ENCODE results near the gene TNPO2.
"Not testable (repeated sequence)": the region's sequence is repeated elsewhere in the genome, so short reads cannot be mapped to it uniquely, and the experiment has no call there.

TNPO2 gene

GRCh38 chr19:12705169-12705568 lies 18.6 kb downstream of the TNPO2 start:
- DNase-seq = no peak

DNA sequence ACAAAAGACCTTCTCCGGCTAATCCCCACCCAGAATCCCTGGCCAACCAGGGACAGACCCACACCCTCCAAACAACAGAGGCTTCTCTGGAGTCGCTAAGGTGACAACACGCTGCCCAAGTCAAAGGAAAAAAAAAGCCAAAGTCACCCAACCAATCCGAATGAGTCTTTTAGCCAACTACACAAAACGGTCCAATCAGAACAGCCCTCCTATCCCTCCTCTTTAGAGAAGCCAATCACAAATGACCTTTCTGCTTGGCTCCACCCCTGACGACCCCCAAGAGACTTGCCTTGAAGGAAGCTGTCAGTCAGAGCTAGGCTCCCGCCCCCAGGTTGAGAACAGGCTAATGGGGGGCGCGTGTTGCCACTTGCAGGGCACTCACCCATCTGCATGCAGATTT lies 20.7 kb downstream of the TNPO2 start:
- DNase-seq = no peak

- no peak for DNase-seq
Observed at GRCh38 chr19:12701596-12702282, 22.0 kb downstream of the TNPO2 start.

DNA sequence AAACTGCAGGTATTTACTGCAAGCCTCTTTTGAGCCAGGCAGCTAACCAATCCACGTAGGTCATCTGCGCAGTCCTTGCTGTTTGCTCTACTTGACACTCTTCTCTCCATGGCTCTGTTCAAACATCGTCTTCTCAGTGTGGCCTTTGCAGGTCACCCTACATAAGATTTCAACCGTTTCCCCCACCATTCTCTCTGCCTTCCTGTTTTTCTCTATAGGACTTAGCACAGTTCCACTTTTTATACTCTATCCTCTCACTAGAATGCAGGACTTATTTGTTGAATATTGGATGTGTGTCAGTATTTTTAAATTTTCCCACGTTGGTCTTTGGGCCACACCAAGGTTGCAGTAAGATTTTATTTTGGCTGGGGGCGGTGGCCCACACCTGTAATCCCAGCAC lies 25.6 kb downstream of the TNPO2 start:
- no peak for DNase-seq

- not testable (repeated sequence) for DNase-seq
Observed at GRCh38 chr19:12697425-12697824, 26.3 kb downstream of the TNPO2 start.

GRCh38 chr19:12696366-12697335 lies 27.1 kb downstream of the TNPO2 start, which contains the start of gene FBXW9:
Gene FBXW9 (minus strand): TSS chr19:12696631. CDS start chr19:12696581, 50 bp downstream.
- DNase-seq = peak; percentile 34

GRCh38 chr19:12695997-12696365 lies 27.8 kb downstream of the TNPO2 start:
- DNase-seq = no peak

DNA sequence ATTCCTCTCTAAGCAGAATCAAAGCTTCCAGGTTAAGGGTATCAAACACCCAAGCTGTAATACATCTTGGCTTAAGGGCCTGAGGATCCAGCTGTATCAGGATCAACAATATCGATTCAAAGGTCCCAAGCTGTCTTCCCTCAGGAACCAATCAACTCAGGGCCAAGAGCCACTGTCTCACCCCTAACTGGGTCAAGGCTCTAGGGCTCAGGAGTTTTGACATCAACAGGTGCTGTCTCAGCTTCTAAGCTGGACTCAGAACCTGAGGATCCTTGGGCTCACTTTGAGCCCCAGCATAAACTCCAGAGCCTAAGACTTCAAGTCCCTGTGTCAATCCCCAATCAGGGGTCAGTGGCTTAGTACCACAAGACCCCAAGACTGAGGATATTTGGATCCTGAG lies 28.2 kb downstream of the TNPO2 start:
- DNase-seq = no peak

DNA sequence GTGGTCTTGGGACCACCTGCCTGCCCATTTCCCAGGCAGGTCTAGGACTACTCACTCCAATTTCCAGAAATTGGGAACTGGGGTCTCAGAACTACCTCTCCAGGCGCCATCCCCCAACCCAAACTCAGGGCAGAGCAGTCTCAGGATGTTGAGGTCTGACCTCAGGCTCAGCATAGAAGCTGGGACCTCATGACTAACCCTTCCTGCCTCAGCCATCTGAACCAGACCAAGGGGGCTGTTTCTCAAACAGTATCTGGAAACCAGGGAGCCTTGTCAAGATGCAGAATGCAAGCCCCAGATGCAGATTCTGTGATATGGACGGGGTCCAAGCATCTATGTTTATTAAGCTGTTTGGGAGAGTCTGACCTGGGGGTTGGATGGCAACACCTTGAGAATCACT lies 28.6 kb downstream of the TNPO2 start:
- no peak for DNase-seq

DNA sequence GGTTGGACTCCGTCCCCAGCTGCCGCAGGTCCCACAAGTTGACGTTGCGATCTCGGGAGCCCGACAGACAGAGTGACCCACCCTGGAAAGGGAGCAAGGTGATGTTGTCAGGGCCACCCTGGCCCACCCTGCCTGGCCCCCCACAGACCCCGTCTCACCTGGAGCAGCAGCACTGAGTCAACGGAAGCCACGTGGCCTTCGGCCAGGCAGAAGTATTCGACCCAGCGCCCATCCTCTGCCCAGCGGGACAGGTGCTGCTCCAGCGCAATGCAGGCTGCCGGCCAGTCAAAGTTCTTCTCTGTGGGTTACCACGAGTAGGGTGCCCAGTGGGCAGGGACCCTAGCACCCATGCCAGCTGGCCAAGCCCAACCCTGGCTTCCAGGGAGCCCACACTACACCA lies 29.1 kb downstream of the TNPO2 start:
- no peak for DNase-seq

DNA sequence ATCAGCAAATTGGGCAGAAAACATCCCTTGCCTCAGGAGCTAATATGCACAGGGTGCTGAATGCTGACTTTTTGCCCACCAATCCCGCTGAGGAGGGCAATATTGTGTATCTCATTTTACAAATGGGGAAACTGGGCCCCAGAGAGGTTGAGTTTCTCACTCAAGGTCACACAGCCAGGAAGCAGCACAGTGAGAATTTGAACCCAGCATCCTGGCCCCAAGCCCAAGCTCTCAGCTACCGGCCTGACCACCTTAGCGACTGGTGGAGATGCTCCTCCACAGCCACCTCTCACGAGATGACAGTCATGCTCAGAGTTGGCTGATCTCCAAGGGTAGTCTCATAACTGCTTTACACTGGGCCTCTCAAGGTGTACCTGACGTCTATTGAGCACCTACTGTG lies 30.8 kb downstream of the TNPO2 start:
- no peak for DNase-seq

DNA sequence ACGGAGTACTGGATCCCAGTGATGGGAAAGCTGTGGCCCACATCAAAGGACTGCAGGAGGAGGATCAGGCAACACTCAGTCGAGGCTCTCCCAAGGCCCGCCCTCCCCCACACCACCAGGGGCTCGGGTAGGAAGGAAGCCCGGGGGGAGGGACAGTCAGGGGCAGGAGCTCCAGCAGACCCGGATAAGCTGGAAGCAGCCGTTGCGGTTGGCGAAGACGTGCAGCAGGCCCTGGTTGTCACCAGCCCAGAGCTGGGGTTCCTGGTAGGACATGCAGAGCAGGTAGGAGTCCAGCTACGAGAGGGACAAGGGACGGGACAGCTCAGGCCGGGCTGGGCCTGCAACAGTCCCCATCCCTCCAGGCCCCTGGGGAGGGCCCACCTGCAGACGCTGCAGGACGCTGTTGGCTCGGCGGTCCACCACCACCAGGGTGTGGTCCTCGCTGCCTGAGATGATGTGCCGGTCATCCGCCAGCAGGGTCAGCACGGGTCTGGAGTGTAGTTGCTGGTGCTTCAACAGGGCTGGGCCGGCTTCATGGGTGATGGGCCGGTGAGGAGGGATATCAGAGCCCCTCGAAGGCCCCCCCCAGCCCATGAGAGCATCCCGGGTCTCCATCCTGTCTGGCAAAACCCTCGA lies 34.0 kb downstream of the TNPO2 start:
- DNase-seq = no peak

DNA sequence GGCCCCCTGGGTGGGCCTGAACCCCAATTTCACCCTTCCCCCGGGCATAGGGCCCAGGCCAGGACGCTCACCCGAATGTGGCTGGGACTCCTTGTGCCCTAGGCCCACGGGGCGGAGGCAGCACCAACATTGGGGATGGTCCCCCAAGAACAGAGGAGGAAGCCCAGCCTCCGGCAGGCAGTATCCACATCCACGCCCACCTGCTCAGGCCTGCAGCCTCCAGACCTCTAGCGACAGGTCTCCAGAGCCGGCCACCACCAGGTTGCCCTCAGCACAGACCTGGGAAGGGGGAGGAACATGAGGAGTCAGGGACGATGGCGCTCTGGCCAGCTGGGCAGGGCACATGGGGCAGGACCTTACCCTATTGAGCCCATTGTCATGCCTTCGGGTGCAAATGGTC lies 34.7 kb downstream of the TNPO2 start:
- DNase-seq = no peak

- DNase-seq = no peak
Observed at GRCh38 chr19:12687496-12688196, 36.1 kb downstream of the TNPO2 start, which contains the start of gene GNG14. Gene GNG14 (plus strand): TSS chr19:12687998. CDS start chr19:12688049, 51 bp downstream.

- DNase-seq = no peak
Observed at GRCh38 chr19:12685831-12686230, 37.9 kb downstream of the TNPO2 start.

DNA sequence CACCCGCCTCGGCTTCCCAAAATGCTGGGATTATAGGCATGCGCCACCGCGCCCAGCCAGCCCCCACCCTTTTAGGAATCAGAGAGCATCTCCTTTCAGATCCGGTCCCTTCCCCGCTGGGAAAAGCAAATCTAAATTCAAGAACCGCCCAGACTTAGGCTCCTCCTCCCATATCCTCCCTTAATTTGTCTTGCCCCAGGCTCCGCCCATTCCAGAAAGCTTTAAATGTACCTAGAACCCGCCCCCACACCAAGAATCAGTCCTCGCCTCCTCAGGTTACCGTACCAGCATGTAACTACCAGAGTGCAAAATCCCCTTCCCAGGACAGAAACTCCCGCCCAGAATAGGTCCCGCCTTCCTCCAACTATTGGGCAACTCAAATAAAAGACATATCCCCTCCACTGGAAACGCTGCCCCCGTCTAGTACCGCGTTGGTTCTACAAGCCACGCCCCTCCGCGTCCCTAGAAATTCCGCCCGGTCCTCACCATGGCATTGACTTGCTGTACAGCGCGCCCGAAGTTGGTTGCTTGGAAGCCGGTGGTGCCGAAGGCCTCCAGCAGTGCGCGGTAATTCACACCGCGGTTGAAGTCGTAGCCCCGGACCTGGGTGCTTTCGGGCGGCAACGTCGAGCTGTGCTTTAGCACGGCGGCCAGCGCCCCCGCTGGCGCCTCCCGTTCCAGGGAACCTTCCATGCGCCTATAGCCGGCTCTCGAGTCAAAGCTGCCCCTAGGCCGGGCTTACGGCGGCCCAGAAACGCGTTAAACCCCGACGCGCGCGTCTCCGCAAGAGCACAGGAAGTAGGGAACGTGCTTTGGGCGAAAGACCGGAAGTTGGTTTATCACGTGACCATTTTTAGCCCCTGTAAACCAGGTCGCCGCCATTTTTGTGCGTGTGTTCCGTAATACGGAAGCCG lies 42.4 kb downstream of the TNPO2 start, which contains the start of gene DHPS:
DHPS (minus strand) TSS at position 807 of the 914 bp plus-strand sequence; CDS start at position 693, 114 bp downstream.
- DNase-seq = no peak

DNA sequence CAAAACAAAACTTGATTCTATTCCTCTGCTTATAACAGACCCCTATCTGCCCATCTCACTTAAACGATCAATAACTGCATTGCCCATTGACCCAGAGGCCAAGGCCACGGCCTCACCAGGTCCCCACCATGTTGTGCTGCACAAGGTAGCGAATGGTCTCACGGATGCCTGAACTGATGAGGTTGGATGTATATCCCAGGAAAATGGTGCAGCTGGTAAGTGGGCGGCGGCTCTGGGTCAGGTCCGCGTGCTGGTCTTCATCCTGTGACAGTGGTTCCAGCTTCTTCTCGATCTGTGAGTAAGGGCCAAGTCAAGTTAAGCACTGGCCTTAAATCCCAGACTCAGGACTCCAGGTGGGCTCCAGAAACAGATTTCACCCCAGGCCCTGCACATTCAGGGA lies 43.7 kb downstream of the TNPO2 start:
- DNase-seq = no peak

DNA sequence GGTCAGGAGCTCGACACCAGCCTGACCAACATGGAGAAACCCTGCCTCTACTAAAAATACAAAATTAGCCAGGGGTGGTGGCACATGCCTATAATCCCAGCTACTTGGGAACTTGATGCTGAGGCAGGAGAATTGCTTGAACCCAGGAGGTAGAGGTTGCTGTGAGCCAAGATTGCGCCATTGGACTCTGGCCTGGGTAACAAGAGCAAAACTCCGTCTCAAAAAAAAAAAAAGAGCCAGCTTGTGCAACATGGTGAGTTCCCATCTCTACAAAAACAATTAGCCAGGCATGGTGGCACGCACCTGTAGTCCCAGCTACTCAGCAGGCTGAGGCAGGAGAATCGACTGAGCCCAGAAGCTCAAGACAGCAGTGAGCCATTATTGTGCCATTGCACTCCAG lies 45.7 kb downstream of the TNPO2 start:
- not testable (repeated sequence) for DNase-seq

- no peak for DNase-seq
Observed at GRCh38 chr19:12676928-12677327, 46.8 kb downstream of the TNPO2 start.

- DNase-seq = no peak
Observed at GRCh38 chr19:12676384-12676792, 47.3 kb downstream of the TNPO2 start.

- no peak for DNase-seq
Observed at GRCh38 chr19:12675940-12676339, 47.8 kb downstream of the TNPO2 start.

DNA sequence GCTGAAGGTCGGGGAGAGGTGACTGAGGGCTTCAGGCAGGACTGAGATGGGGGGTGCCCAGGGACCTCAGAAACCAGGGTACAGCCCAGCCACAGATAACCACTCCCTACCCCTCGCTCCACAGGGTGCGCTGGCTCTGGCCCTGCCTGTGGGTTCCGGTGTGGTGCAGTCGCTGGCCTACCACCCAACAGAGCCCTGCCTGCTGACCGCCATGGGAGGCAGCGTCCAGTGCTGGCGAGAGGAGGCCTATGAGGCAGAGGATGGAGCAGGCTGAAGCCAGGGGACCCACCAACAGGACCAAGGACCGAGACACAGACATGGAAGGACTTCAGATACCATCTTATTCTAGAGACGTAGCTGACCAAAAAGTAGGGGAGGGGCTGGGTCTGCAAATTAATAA lies 48.3 kb downstream of the TNPO2 start:
- DNase-seq = no peak
